Activated CD8-positive, alpha-beta memory T cell treated with anti-CD3 and anti-CD28 coated beads for 36 hours (primary cell): ENCODE measurements around the gene LRP2BP. TPM values are rescaled to one million over a fixed set of nuclear protein-coding genes. Genes with fewer than 3 reads are reported as not detected.
"Not testable (repeated sequence)": the region's sequence is repeated elsewhere in the genome, so short reads cannot be mapped to it uniquely, and the experiment has no call there.

Source experiments
- CTCF ChIA-PET: fragments of 350-600 bp; sonication (Branson Sonifier 250); formaldehyde crosslinking; loops from one replicate; lab custom pipeline; 2021; ENCODE audit warnings: antibody characterized with exemption; lab: Charles Lee
- POLR2A ChIA-PET: fragments of 350-600 bp; sonication (Branson Sonifier 250); formaldehyde crosslinking; loops from one replicate; lab custom pipeline; 2021; ENCODE audit warnings: antibody characterized with exemption; lab: Charles Lee
- total RNA-seq, 2 experiments: library from RNA; stranded (reverse); gene quantifications; one replicate each; pipeline ENCODE4 v1.2.3, GENCODE V29; 2021

Gene LRP2BP
- total RNA-seq, 2 experiments from 2014 or later: 0.27 to 0.44 TPM

GRCh38 chr4:185341377-185341776 is 54.3 kb downstream of the LRP2BP start:
- ChIA-PET POLR2A (no interaction called here), CTCF (interaction anchor here (0.6 kb wide), 1 partner anchor 135 kb away, joined by 3 read pairs; no protein-coding TSS in a partner anchor)

DNA sequence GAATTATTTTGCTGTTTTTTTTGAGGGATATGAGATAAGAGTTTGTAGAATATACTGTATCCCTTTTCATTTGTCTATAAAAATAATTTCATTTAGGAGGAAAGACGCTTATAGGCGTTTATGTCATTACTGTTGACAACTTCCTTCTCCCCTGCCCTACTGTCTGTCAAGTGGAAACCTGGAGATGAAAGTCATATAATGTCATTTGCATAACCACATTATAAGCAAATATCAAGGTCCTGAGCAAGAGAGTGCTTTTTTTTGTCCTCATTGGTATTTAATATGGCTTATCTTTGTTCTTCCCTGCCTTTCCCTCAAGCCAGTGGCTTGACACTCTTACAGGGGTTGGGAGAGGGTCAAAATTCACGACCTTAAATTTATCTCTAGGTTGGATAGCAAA is 55.8 kb downstream of the LRP2BP start:
- CTCF ChIA-PET: no interaction called here
- POLR2A ChIA-PET: no interaction called here

- CTCF ChIA-PET: interaction anchor here (0.6 kb wide), 1 partner anchor 120 kb away, joined by 3 read pairs; no protein-coding TSS in a partner anchor
- POLR2A ChIA-PET: no interaction called here
These were observed 60.1 kb downstream of the LRP2BP start for GRCh38 chr4:185335579-185335978.

GRCh38 chr4:185334326-185334725 is 61.4 kb downstream of the LRP2BP start:
- ChIA-PET CTCF (no interaction called here), POLR2A (no interaction called here)

DNA sequence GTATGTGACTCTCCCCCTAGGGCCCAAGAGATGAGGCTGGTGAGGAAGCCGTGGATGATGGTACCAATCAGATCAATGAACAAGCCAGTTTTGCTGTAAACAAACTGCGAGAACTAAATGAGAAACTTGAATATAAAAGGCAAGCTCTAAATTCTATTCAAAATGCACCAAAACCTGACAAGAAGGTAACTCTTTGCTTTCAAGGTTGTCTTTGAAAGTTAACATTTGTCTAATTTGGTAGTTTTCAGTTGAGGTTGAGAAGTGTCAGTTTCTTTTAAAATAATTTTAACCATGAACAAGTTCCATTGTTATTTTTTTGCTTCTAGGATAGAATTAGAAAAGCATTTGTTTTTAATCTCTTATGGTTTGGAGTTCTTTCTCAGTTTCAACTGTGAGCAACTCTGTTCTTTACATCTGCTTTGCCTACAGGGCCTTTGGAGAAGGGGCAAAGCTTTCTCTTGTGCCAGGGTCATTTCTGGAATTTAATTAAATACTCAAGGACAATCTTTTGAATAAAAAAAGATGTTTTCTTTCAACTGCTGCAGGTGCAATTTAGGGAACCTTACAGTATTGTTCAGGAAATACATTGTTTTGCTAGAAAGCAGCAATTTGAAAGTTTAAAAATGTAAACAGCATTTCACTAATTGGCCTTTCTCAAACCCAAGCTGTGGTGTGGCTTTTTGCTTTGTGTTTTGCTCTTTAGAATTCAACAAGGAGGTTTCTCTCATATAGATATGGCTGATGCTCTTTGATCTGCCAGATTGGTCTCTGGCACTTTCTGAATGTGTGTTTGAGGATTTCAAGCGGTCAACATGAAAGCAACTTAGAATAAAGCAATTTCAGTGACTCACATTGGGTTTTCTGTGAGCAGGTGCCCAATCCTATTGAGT is 62.9 kb downstream of the LRP2BP start:
- POLR2A ChIA-PET: no interaction called here
- CTCF ChIA-PET: no interaction called here

DNA sequence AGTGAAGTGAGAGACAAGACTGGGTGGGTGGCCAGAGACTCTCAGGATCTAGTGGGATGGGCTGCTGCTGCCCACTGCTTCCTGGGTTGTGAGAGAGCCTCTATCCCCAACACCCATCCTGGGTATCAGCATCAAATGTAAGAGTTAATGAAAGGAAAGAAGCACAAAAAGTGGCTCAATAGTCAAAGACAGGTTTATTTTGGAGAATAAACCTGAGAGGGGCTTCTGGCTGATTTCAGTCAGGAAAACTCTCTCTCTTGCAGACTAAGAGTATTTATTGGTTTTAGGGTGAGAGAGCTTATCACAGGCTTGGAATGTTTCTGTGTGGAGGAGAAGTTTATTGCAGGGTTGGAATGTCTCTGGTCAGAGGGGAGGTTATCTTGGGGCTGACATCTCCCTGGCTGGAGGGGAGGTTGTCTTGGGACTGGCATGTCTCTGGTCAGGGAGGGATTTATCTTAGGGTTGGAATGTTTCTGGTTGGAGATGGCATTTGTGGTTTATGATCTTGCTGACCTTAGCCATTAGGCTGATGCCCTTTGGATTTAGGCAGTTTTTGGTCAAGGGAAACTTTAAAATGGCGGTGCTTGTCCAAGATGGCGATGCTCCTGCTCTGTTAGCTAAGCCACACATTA is 65.7 kb downstream of the LRP2BP start:
- POLR2A ChIA-PET, CTCF ChIA-PET: not testable (repeated sequence)

- ChIA-PET CTCF (no interaction called here), POLR2A (no interaction called here)
These were observed 67.1 kb downstream of the LRP2BP start for GRCh38 chr4:185328586-185328985.

DNA sequence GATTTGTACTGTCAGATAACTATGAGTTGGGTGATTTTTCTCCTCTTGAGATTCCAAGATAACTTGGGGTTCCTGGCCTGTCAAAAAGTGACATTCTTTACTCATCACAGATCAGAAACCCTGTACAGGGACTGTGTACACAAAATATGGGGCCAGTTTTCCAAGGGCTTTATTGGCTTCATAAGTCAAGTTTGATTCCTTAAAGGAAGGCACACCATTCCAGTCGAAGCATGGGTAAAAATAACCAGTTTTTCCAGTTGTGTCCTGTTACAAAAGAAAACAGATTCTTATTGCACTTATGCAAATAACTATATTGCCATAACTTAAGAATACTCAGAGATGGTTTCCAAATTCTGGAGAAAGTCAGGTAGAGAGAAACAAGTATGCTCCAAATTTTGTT is 70.0 kb downstream of the LRP2BP start:
- CTCF ChIA-PET, POLR2A ChIA-PET: not testable (repeated sequence)

DNA sequence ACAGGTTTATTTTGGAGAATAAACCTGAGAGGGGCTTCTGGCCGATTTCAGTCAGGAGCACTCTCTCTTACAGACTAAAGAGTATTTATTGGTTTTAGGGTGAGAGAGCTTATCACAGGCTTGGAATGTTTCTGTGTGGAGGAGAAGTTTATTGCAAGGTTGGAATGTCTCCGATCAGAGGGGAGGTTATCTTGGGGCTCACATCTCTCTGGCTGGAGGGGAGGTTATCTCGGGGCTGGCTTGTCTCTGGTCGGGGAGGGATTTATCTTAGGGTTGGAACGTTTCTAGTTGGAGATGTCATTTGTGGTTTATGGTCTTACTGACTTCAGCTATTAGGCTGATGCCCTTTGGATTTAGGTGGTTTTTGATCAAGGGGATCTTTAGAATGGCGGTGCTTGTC is 71.4 kb downstream of the LRP2BP start:
- CTCF ChIA-PET, POLR2A ChIA-PET: not testable (repeated sequence)

- ChIA-PET POLR2A (no interaction called here), CTCF (no interaction called here)
These were observed 72.1 kb downstream of the LRP2BP start for GRCh38 chr4:185323606-185324005.

GRCh38 chr4:185322803-185323202 is 72.9 kb downstream of the LRP2BP start:
- CTCF ChIA-PET: no interaction called here
- POLR2A ChIA-PET: no interaction called here

- POLR2A ChIA-PET: no interaction called here
- CTCF ChIA-PET: interaction anchor here (0.7 kb wide), 1 partner anchor 279 kb away, joined by 3 read pairs; no protein-coding TSS in a partner anchor
These were observed 77.0 kb downstream of the LRP2BP start for GRCh38 chr4:185318679-185319078.

- ChIA-PET POLR2A (no interaction called here), CTCF (no interaction called here)
These were observed 77.8 kb downstream of the LRP2BP start for GRCh38 chr4:185317880-185318279.

- POLR2A ChIA-PET, CTCF ChIA-PET: not testable (repeated sequence)
These were observed 78.3 kb downstream of the LRP2BP start for GRCh38 chr4:185317462-185317861.

Other genes with a start within 250 kb of the LRP2BP start
- gene CFAP97, start 191.9 kb downstream of the LRP2BP start, total RNA-seq: 10 to 100 TPM; 54.1 to 54.7 TPM
- gene SNX25, start 186.3 kb downstream of the LRP2BP start, total RNA-seq: 10 to 100 TPM; 17.5 to 19.2 TPM
- gene ANKRD37, start 917 bp upstream of the LRP2BP start, total RNA-seq: 10 to 100 TPM; 16.1 to 18.8 TPM
- 10 to 100 TPM; 18.3 to 20.0 TPM for gene UFSP2, start 30.0 kb upstream of the LRP2BP start, total RNA-seq
- gene CCDC110, start 75.8 kb upstream of the LRP2BP start, total RNA-seq: not detected
- not detected for gene PDLIM3, start 139.6 kb upstream of the LRP2BP start, total RNA-seq